SU-DHL-6 (cell line): ENCODE data around the gene NUDT8.

ENCODE experiments used
- EZH2phosphoT487 ChIP-seq: fragments of 200-600 bp; sonication (generic), shearing (Covaris generic); conservative IDR thresholded peaks from 2 replicates; pipeline ENCODE4 v1.6.1; 2018; ENCODE audit warnings: mild to moderate bottlenecking, antibody characterized with exemption, low read length, moderate library complexity, mixed read lengths
- TF ChIP-seq, protein P1 (sequence below): fragments of 200-600 bp; sonication (generic); IDR thresholded peaks from one replicate; pipeline ENCODE4 v1.5.1; 2017; ENCODE audit warnings: antibody characterized with exemption, mild to moderate bottlenecking, low read length, moderate library complexity; ENCODE audit not compliant: insufficient read depth, poor library complexity, severe bottlenecking

DNA sequence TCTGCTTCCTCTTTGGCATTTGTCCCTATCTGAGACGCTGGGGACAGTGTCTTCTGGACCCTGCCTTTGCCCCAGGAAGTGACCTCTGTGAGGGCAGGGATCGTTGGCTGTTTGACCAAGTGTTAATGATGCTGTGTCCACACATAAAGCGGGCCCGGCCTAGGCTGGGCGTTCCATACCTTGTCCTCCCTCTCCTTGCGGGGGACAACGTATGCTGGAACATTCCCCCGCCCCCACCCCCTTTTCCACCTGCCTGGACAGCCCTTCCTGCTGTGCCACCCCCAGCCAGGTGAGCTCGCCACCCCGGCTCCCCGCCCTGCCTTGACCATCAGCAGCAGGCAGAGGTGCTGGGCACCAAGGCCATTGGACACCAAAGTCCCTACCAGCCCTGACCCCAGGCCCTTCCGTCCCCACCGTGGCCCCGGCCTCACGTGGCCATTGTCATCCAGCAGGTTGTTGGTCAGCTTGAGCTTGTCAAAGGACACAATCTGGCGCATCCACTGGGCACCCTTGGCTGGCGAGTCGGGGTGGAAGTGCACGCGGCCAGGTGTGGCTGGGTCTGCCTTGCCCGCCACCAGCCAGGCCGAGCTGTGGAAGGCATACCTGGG lies 4.1 kb upstream of the NUDT8 start:
- TF ChIP-seq, protein P1, sequence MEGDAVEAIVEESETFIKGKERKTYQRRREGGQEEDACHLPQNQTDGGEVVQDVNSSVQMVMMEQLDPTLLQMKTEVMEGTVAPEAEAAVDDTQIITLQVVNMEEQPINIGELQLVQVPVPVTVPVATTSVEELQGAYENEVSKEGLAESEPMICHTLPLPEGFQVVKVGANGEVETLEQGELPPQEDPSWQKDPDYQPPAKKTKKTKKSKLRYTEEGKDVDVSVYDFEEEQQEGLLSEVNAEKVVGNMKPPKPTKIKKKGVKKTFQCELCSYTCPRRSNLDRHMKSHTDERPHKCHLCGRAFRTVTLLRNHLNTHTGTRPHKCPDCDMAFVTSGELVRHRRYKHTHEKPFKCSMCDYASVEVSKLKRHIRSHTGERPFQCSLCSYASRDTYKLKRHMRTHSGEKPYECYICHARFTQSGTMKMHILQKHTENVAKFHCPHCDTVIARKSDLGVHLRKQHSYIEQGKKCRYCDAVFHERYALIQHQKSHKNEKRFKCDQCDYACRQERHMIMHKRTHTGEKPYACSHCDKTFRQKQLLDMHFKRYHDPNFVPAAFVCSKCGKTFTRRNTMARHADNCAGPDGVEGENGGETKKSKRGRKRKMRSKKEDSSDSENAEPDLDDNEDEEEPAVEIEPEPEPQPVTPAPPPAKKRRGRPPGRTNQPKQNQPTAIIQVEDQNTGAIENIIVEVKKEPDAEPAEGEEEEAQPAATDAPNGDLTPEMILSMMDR = no peak
- TF ChIP-seq EZH2phosphoT487 = no peak
